HepG2 (cell line): ENCODE results near the gene GRM1.

Source experiments
- FOXP1 ChIP-seq, 2 experiments: fragments of 450-650 bp in 1 of 2; IDR thresholded peaks; 2 replicates each; pipeline ENCODE4 v1.6.1; 2017 to 2018; ENCODE audit warnings: antibody characterized with exemption in 1 of 2
- GABPA ChIP-seq, 2 experiments: IDR thresholded peaks; 2 replicates each; pipeline ENCODE4 v1.6.1; 2011 to 2016; ENCODE audit warnings: low read depth in 2 of 2, low read length in 1 of 2, missing biosample characterization in 1 of 2, missing genetic modification characterization in 1 of 2
- PHB2 ChIP-seq: fragments of 450-650 bp; IDR thresholded peaks from 2 replicates; pipeline ENCODE4 v1.6.1; 2018; ENCODE audit not compliant: partially characterized antibody
- POLR2A ChIP-seq, 2 experiments: IDR thresholded peaks; 2 replicates each; pipeline ENCODE4 v1.6.1; 2011; ENCODE audit warnings: low read depth in 2 of 2, low read length in 2 of 2, mild to moderate bottlenecking in 1 of 2, moderate library complexity in 1 of 2; ENCODE audit not compliant: insufficient read depth in 1 of 2
- POLR2AphosphoS5 ChIP-seq: IDR thresholded peaks from 2 replicates; pipeline ENCODE4 v1.6.1; 2012; ENCODE audit warnings: low read depth, low read length
- SETDB1 ChIP-seq: sonication (generic); formaldehyde crosslinking; IDR thresholded peaks from 2 replicates; pipeline ENCODE4 v1.5.1; 2020; ENCODE audit warnings: missing genetic modification reagents, mild to moderate bottlenecking, borderline replicate concordance
- USF2 ChIP-seq, 2 experiments: sonication (generic) in 1 of 2; formaldehyde crosslinking in 1 of 2; IDR thresholded peaks; 2 replicates each; pipeline versions ENCODE4 v1.5.1 to v1.6.1; 2011 to 2020; ENCODE audit warnings: borderline replicate concordance in 1 of 2, low read depth in 1 of 2, low read length in 1 of 2, mild to moderate bottlenecking in 1 of 2, missing genetic modification reagents in 1 of 2, moderate library complexity in 1 of 2
- ZBTB43 ChIP-seq: sonication (generic); formaldehyde crosslinking; conservative IDR thresholded peaks from 2 replicates; pipeline ENCODE4 v1.4.0; 2020; ENCODE audit warnings: missing genetic modification reagents
- ZFP37 ChIP-seq: sonication (generic); formaldehyde crosslinking; IDR thresholded peaks from 2 replicates; pipeline ENCODE4 v1.4.0; 2020; ENCODE audit warnings: missing genetic modification reagents, borderline replicate concordance
- ZNF614 ChIP-seq: IDR thresholded peaks from 2 replicates; pipeline ENCODE4 v1.6.1; 2018; ENCODE audit warnings: missing biosample characterization, missing genetic modification reagents, inconsistent platforms, borderline replicate concordance
- ZNF7 ChIP-seq: IDR thresholded peaks from 2 replicates; pipeline ENCODE4 v1.6.1; 2016; ENCODE audit warnings: missing biosample characterization, missing genetic modification reagents

- no peak for TF ChIP-seq ZNF7 (CRISPR knock-in tag)
- TF ChIP-seq ZNF614 (CRISPR knock-in tag): no peak
- no peak for TF ChIP-seq FOXP1 (IDR thresholded peaks at IDR 0.05)
- TF ChIP-seq FOXP1 (CRISPR knock-in tag; IDR thresholded peaks at IDR 0.05): no peak
- no peak for TF ChIP-seq ZFP37 (CRISPR knock-in tag)
- TF ChIP-seq POLR2AphosphoS5: no peak
- no peak for TF ChIP-seq POLR2A (IDR thresholded peaks at IDR 0.05; ENCODE audit: insufficient read depth in 1 of 2, low read depth in 2 of 2, low read length in 2 of 2)
- TF ChIP-seq GABPA (IDR thresholded peaks at IDR 0.05; ENCODE audit: low read depth, low read length): no peak
- no peak for TF ChIP-seq GABPA (CRISPR knock-in tag; IDR thresholded peaks at IDR 0.05; ENCODE audit: low read depth)
- TF ChIP-seq SETDB1 (CRISPR knock-in tag): no peak
- TF ChIP-seq USF2 (IDR thresholded peaks at IDR 0.05; ENCODE audit: low read depth, low read length): no peak
- TF ChIP-seq USF2 (CRISPR knock-in tag; IDR thresholded peaks at IDR 0.05; ENCODE audit: borderline replicate concordance): no peak
- no peak for TF ChIP-seq PHB2
- TF ChIP-seq ZBTB43 (CRISPR knock-in tag): no peak
Observed at GRCh38 chr6:146026873-146027272, 2.0 kb upstream of the GRM1 start.
